GM12878 (cell line): ENCODE data around the gene DRP2.

ENCODE experiments used
- ATF2 ChIP-seq: IDR thresholded peaks from 2 replicates; pipeline ENCODE4 v1.6.1; 2012; ENCODE audit warnings: low read length, inconsistent platforms
- CBX5 ChIP-seq: sonication (generic); IDR thresholded peaks from 2 replicates; pipeline ENCODE4 v1.6.1; 2016; ENCODE audit warnings: low read depth, moderate library complexity, mild to moderate bottlenecking, inconsistent platforms
- CTCF ChIP-seq, 3 experiments: IDR thresholded peaks in 2 of 3; conservative IDR thresholded peaks in 1 of 3; 2 replicates each; pipeline ENCODE4 v1.5.1; 2011; ENCODE audit warnings: low read depth in 3 of 3, low read length in 3 of 3, mild to moderate bottlenecking in 3 of 3, control low read depth in 2 of 3, moderate library complexity in 2 of 3, inconsistent platforms in 1 of 3, mixed read lengths in 1 of 3; ENCODE audit not compliant: control insufficient read depth in 2 of 3, insufficient read depth in 1 of 3; ENCODE audit errors: extremely low read depth in 1 of 3
- ETV6 ChIP-seq, 2 experiments: fragments of 450-650 bp in 1 of 2; IDR thresholded peaks in 1 of 2; conservative IDR thresholded peaks in 1 of 2; 2 replicates each; pipeline ENCODE4 v1.6.1; 2014; ENCODE audit warnings: antibody characterized with exemption in 1 of 2, borderline replicate concordance in 1 of 2, low read depth in 1 of 2, mild to moderate bottlenecking in 1 of 2, moderate library complexity in 1 of 2
- POLR2AphosphoS5 ChIP-seq: IDR thresholded peaks from 2 replicates; pipeline ENCODE4 v1.6.1; 2011; ENCODE audit warnings: mild to moderate bottlenecking, low read length, inconsistent platforms
- SIX5 ChIP-seq: IDR thresholded peaks from 2 replicates; pipeline ENCODE4 v1.6.1; 2011; ENCODE audit warnings: mild to moderate bottlenecking, low read depth, low read length, moderate library complexity; ENCODE audit not compliant: severe bottlenecking
- SREBF1 ChIP-seq: IDR thresholded peaks from 2 replicates; pipeline ENCODE4 v1.6.1; 2012; ENCODE audit warnings: mild to moderate bottlenecking, low read length
- TAF1 ChIP-seq: IDR thresholded peaks from 2 replicates; pipeline ENCODE4 v1.6.1; 2011; ENCODE audit warnings: mild to moderate bottlenecking, low read depth, low read length, borderline replicate concordance
- ZNF687 ChIP-seq: fragments of 450-650 bp; IDR thresholded peaks from 2 replicates; pipeline ENCODE4 v1.6.1; 2017; ENCODE audit warnings: mild to moderate bottlenecking, moderate library complexity
- ZSCAN29 ChIP-seq: fragments of 450-650 bp; IDR thresholded peaks from 2 replicates; pipeline ENCODE4 v1.6.1; 2017; ENCODE audit warnings: mild to moderate bottlenecking, moderate library complexity

GRCh38 chrX:101274198-101274597 lies 54.6 kb downstream of the DRP2 start:
- TF ChIP-seq POLR2AphosphoS5 (no peak), CTCF (IDR thresholded peaks at IDR 0.05 in 2 of 3, conservative IDR thresholded peaks at IDR 0.05 in 1 of 3; ENCODE audit: control insufficient read depth in 2 of 3, extremely low read depth in 1 of 3, insufficient read depth in 1 of 3, low read depth in 3 of 3, low read length in 3 of 3) (no peak), ETV6 (conservative IDR thresholded peaks at IDR 0.05 in 1 of 2, IDR thresholded peaks at IDR 0.05 in 1 of 2; ENCODE audit: borderline replicate concordance in 1 of 2, low read depth in 1 of 2) (no peak), ZNF687 (no peak), ATF2 (no peak), SREBF1 (no peak), TAF1 (no peak), ZSCAN29 (no peak), CBX5 (no peak), SIX5 (no peak)
